Muscle of arm (tissue), 12 donors: ENCODE measurements around the gene TAF5. TPM values are rescaled to one million over a fixed set of nuclear protein-coding genes. Genes with fewer than 3 reads are reported as not detected.
"Not testable (repeated sequence)": the region's sequence is repeated elsewhere in the genome, so short reads cannot be mapped to it uniquely, and the experiment has no call there.

ENCODE experiments used
- DNase-seq: peaks from one replicate; pipeline ENCODE4 v3.0.0-alpha.2; 2013
- polyA plus RNA-seq, 12 donors: library from polyadenylated mRNA; unstranded; fragments of 120-200 nt; gene quantifications; one replicate each; pipeline ENCODE4 v1.2.1, GENCODE V29; 2013; ENCODE audit not compliant: insufficient read length in 12 of 12

TAF5 gene
- polyA plus RNA-seq, 12 donors = 3.8 to 6.4 (median 4.6) TPM; not detected in 1

GRCh38 chr10:103397191-103397825 lies 29.5 kb downstream of the TAF5 start:
- no peak for DNase-seq

- no peak for DNase-seq
Observed at GRCh38 chr10:103413564-103413963, 45.8 kb downstream of the TAF5 start.

- no peak for DNase-seq
Observed at GRCh38 chr10:103415581-103415980, 47.8 kb downstream of the TAF5 start.

GRCh38 chr10:103416436-103417147 lies 48.8 kb downstream of the TAF5 start:
- DNase-seq = peak; percentile 71

- not testable (repeated sequence) for DNase-seq
Observed at GRCh38 chr10:103417148-103417469, 49.3 kb downstream of the TAF5 start.

GRCh38 chr10:103417601-103418000 lies 49.8 kb downstream of the TAF5 start:
- no peak for DNase-seq

GRCh38 chr10:103419101-103419500 lies 51.3 kb downstream of the TAF5 start:
- no peak for DNase-seq

- no peak for DNase-seq
Observed at GRCh38 chr10:103423748-103424147, 56.0 kb downstream of the TAF5 start.

- no peak for DNase-seq
Observed at GRCh38 chr10:103427866-103428265, 60.1 kb downstream of the TAF5 start.

- DNase-seq = no peak
Observed at GRCh38 chr10:103428989-103429643, 61.3 kb downstream of the TAF5 start.

GRCh38 chr10:103429647-103430046 lies 61.9 kb downstream of the TAF5 start:
- DNase-seq = no peak

GRCh38 chr10:103431902-103432301 lies 64.1 kb downstream of the TAF5 start:
- DNase-seq = no peak

GRCh38 chr10:103433858-103434257 lies 66.1 kb downstream of the TAF5 start:
- DNase-seq = no peak

Other genes starting within 250 kb of the TAF5 start
- 100 to 1,000 TPM in 11 of 12 donors, not detected in 1; 113 to 226 (median 162) TPM for gene NT5C2, start 174.7 kb upstream of the TAF5 start, polyA plus RNA-seq
- gene RPEL1, start 122.1 kb upstream of the TAF5 start, polyA plus RNA-seq = not detected
- gene INA, start 90.8 kb upstream of the TAF5 start, polyA plus RNA-seq = 1 to 10 TPM in 1 of 12 donors, under 1 TPM in 9, not detected in 2; 0.10 to 2.0 (median 0.30) TPM
- gene PCGF6, start 16.8 kb upstream of the TAF5 start, polyA plus RNA-seq = 10 to 100 TPM in 4 of 12 donors, 1 to 10 TPM in 7, not detected in 1; 6.9 to 14.9 (median 9.6) TPM
- gene ATP5MK, start 28.5 kb downstream of the TAF5 start, polyA plus RNA-seq = 100 to 1,000 TPM in 11 of 12 donors, not detected in 1; 168 to 300 (median 270) TPM
- 10 to 100 TPM in 11 of 12 donors, not detected in 1; 18.1 to 29.8 (median 25.1) TPM for gene PDCD11, start 28.6 kb downstream of the TAF5 start, polyA plus RNA-seq
- gene CALHM2, start 84.4 kb downstream of the TAF5 start, polyA plus RNA-seq = 10 to 100 TPM in 11 of 12 donors, not detected in 1; 10.3 to 35.4 (median 13.9) TPM
- gene CALHM1, start 90.9 kb downstream of the TAF5 start, polyA plus RNA-seq = under 1 TPM in 1 of 12 donors, not detected in 11; 0.17 TPM
- under 1 TPM in 1 of 12 donors, not detected in 11; 0.11 TPM for gene CALHM3, start 111.3 kb downstream of the TAF5 start, polyA plus RNA-seq
- 10 to 100 TPM in 10 of 12 donors, 1 to 10 TPM in 1, not detected in 1; 9.9 to 42.8 (median 19.1) TPM for gene NEURL1, start 125.7 kb downstream of the TAF5 start, polyA plus RNA-seq